ENCODE measurements around the gene MAGED4.

DNA sequence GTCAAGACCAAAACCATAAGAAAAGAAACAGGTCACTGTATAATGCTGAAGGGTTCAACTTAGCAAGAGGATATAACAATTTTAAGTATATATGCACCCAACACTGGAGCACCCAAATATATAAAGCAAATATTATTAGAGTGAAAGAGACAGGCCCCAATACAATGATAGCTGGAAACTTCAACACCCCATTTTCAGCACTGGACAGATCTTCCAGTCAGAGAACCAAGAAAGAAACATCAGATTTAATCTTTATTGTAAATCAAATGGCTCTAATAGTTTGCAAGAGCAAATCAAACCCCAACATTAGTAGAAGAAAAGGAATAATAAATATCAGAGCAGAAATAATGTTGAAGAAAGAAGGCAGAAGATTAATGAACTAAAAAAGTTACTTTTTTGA is 36.2 kb downstream of the MAGED4 start:
- no peak for TF ChIP-seq CTCF (IDR thresholded peaks at IDR 0.05 in 2 of 3, conservative IDR thresholded peaks at IDR 0.05 in 1 of 3; ENCODE audit: borderline replicate concordance in 1 of 3, insufficient read depth in 1 of 3, low read depth in 2 of 3, low read length in 2 of 3)
- TF ChIP-seq ZBTB33 (IDR thresholded peaks at IDR 0.05; ENCODE audit: extremely low read depth, insufficient replicate concordance, low read length), result no peak
- TF ChIP-seq RAD21 (IDR thresholded peaks at IDR 0.05; ENCODE audit: low read depth), result no peak
- no peak for TF ChIP-seq POLR2A (IDR thresholded peaks at IDR 0.05; ENCODE audit: borderline replicate concordance, extremely low read depth, insufficient read depth, insufficient read length)
- no peak for TF ChIP-seq POLR2AphosphoS5 (IDR thresholded peaks at IDR 0.05; ENCODE audit: low read depth, low read length)
- TF ChIP-seq JUND (IDR thresholded peaks at IDR 0.05), result no peak
- TF ChIP-seq EZH2 (IDR thresholded peaks at IDR 0.05), result no peak
- TF ChIP-seq ATF3 (IDR thresholded peaks at IDR 0.05), result no peak
- no peak for TF ChIP-seq TCF7L2 (IDR thresholded peaks at IDR 0.05; ENCODE audit: borderline replicate concordance, extremely low read depth, insufficient read depth, insufficient read length)
- TF ChIP-seq ZNF274 (IDR thresholded peaks at IDR 0.05; ENCODE audit: low read depth, low read length), result no peak
- TF ChIP-seq CEBPB (IDR thresholded peaks at IDR 0.05; ENCODE audit: low read depth), result no peak

All from HCT116 (cell line).